Ascending aorta (tissue), 2 donors: ENCODE data around the gene ERN1. TPM values are rescaled to one million over a fixed set of nuclear protein-coding genes. Genes with fewer than 3 reads are reported as not detected.
"Not testable (repeated sequence)": the region's sequence is repeated elsewhere in the genome, so short reads cannot be mapped to it uniquely, and the experiment has no call there.

ENCODE experiments used
- DNase-seq, 2 donors: peaks; one replicate each; pipeline ENCODE4 v3.0.0-alpha.2; 2019; ENCODE audit warnings: low spot score in 2 of 2
- H3K27ac ChIP-seq, 2 donors: fragments of 200-600 bp; sonication (generic); one replicate each; pipeline ENCODE4 v1.5.1; 2016 to 2017; ENCODE audit warnings: mild to moderate bottlenecking in 1 of 2
- H3K27me3 ChIP-seq: fragments of 200-600 bp; sonication (generic); one replicate; pipeline ENCODE4 v1.5.1; 2017
- H3K36me3 ChIP-seq, 2 donors: fragments of 200-600 bp; sonication (generic); one replicate each; pipeline ENCODE4 v1.5.1; 2016
- H3K4me1 ChIP-seq, 2 donors: fragments of 200-600 bp; sonication (generic); one replicate each; pipeline ENCODE4 v1.5.1; 2016 to 2017; ENCODE audit warnings: mild to moderate bottlenecking in 1 of 2
- H3K4me3 ChIP-seq, 2 donors: fragments of 200-600 bp; sonication (generic); one replicate each; pipeline ENCODE4 v1.5.1; 2016 to 2017; ENCODE audit warnings: mild to moderate bottlenecking in 1 of 2
- H3K9me3 ChIP-seq, 2 donors: fragments of 200-600 bp; sonication (generic); one replicate each; pipeline ENCODE4 v1.5.1; 2016
- CTCF ChIP-seq, 3 experiments: fragments of 200-600 bp in 2 of 3; fragments of 450-650 bp in 1 of 3; sonication (generic) in 2 of 3; IDR thresholded peaks; one replicate each; pipeline ENCODE4 v1.5.1; 2016 to 2019; ENCODE audit warnings: antibody characterized with exemption in 3 of 3, mild to moderate bottlenecking in 1 of 3, moderate library complexity in 1 of 3
- intact Hi-C: fragments of 100-400 bp; cut with DNase I; formaldehyde crosslinking; loops from one replicate; pipeline ENCODE4 v1.15.1; 2023
- total RNA-seq: library from RNA; depleted of rRNA; stranded (reverse); fragments of >200 nt; gene quantifications from one replicate; pipeline ENCODE4 v1.1.0, GENCODE V29; 2016

The ERN1 gene
- total RNA-seq, 1 donor from 2014 or later = 26.5 TPM

- no peak overlapping the region for H3K27ac ChIP-seq
- no peaks in the 10 kb centered on the region for H3K9me3 ChIP-seq
- H3K4me1 ChIP-seq = peaks cover 0 to 3% of the 10 kb centered on the region in 2 donors
- no peak for TF ChIP-seq CTCF (IDR thresholded peaks at IDR 0.05)
- intact Hi-C loops = loop anchor here (2.0 to 10.0 kb wide), 2 partner anchors 106 to 260 kb away; partner anchors contain the start of gene GH1
- H3K36me3 ChIP-seq = no peaks in the 10 kb centered on the region
- H3K27me3 ChIP-seq = no peaks in the 10 kb centered on the region
- DNase-seq = peak in 1 of 2 donors; percentile 65
- peak overlapping the region in 1 of 2 donors; percentile 33 for H3K4me3 ChIP-seq
These were observed 104.9 kb downstream of the ERN1 start for GRCh38 chr17:64024781-64025731.

- DNase-seq = peak in 1 of 2 donors; percentile 46
- Histone ChIP-seq H3K27ac (no peak overlapping the region), H3K4me1 (peaks cover 0 to 3% of the 10 kb centered on the region in 2 donors), H3K9me3 (no peaks in the 10 kb centered on the region), H3K27me3 (no peaks in the 10 kb centered on the region), H3K4me3 (no peak overlapping the region), H3K36me3 (no peaks in the 10 kb centered on the region)
- intact Hi-C loops = loop anchor here (2.0 to 10.0 kb wide), 2 partner anchors 105 to 261 kb away; partner anchors contain the start of gene GH1
- no peak for TF ChIP-seq CTCF (IDR thresholded peaks at IDR 0.05)
These were observed 105.7 kb downstream of the ERN1 start for GRCh38 chr17:64024215-64024654.

GRCh38 chr17:64022611-64023063 is 107.3 kb downstream of the ERN1 start:
- DNase-seq = peak in 1 of 2 donors; percentile 59
- no peaks in the 10 kb centered on the region for H3K27me3 ChIP-seq
- intact Hi-C loops = loop anchor here (10.0 kb wide), 1 partner anchor 262 kb away; no protein-coding TSS in a partner anchor
- H3K9me3 ChIP-seq = no peaks in the 10 kb centered on the region
- H3K4me1 ChIP-seq = peaks cover 0 to 3% of the 10 kb centered on the region in 2 donors
- H3K36me3 ChIP-seq = no peaks in the 10 kb centered on the region
- no peak overlapping the region for H3K4me3 ChIP-seq
- TF ChIP-seq CTCF (IDR thresholded peaks at IDR 0.05) = no peak
- H3K27ac ChIP-seq = no peak overlapping the region

GRCh38 chr17:64020056-64020766 is 109.7 kb downstream of the ERN1 start, which contains the start of gene ICAM2:
ICAM2 (minus strand) TSS chr17:64020633; CDS start chr17:64006691, 13,942 bp downstream.
- Histone ChIP-seq H3K27ac (peak within 1 kb of the TSS; percentile 50 to 56), H3K4me1 (no peaks in the 10 kb centered on the region), H3K27me3 (no peaks in the 10 kb centered on the region), H3K4me3 (peak within 1 kb of the TSS; percentile 26 to 60), H3K36me3 (no peaks in the 10 kb centered on the region), H3K9me3 (no peaks in the 10 kb centered on the region)
- TF ChIP-seq CTCF (IDR thresholded peaks at IDR 0.05) = no peak
- peak in 1 of 2 donors; percentile 77 for DNase-seq
- intact Hi-C loops = loop anchor here (10.0 kb wide), 1 partner anchor 265 kb away; no protein-coding TSS in a partner anchor

- intact Hi-C loops, H3K9me3 ChIP-seq, H3K4me1 ChIP-seq, H3K36me3 ChIP-seq, H3K27me3 ChIP-seq: not testable (repeated sequence)
- Histone ChIP-seq H3K27ac (peak overlapping the region in 1 of 2 donors; percentile 50), H3K4me3 (peak overlapping the region in 1 of 2 donors; percentile 60)
- DNase-seq = peak in 1 of 2 donors; percentile 37
These were observed 110.4 kb downstream of the ERN1 start for GRCh38 chr17:64019551-64019961.
